Measurements from ENCODE around the gene KRTAP10-5.

DNA sequence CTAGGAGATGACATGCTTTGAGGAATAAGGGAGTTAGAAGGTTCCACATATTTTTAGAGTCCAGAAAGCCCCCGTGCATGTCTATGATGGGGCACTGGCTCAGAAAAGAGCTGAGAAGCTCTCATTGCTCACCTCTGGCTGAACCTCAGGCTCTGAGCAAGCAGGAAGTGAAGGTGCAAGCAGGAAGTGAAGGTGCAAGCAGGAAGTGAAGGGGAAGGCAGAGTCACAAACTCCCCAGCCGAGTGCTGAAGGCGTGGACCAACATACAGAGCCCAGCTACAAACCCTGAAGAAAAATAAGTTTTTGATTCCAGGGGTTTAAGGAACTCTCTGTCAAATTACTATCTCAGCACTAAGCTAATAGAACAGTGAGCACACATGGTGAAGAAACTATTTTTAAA, 38.5 kb upstream of the KRTAP10-5 start:
- TF ChIP-seq, protein P1, sequence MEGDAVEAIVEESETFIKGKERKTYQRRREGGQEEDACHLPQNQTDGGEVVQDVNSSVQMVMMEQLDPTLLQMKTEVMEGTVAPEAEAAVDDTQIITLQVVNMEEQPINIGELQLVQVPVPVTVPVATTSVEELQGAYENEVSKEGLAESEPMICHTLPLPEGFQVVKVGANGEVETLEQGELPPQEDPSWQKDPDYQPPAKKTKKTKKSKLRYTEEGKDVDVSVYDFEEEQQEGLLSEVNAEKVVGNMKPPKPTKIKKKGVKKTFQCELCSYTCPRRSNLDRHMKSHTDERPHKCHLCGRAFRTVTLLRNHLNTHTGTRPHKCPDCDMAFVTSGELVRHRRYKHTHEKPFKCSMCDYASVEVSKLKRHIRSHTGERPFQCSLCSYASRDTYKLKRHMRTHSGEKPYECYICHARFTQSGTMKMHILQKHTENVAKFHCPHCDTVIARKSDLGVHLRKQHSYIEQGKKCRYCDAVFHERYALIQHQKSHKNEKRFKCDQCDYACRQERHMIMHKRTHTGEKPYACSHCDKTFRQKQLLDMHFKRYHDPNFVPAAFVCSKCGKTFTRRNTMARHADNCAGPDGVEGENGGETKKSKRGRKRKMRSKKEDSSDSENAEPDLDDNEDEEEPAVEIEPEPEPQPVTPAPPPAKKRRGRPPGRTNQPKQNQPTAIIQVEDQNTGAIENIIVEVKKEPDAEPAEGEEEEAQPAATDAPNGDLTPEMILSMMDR (IDR thresholded peaks at IDR 0.05; ENCODE audit: low read depth, low read length): no peak
- no peak for TF ChIP-seq EZH2phosphoT487 (IDR thresholded peaks at IDR 0.05; ENCODE audit: low read depth)
